CD4-positive, CD25-positive, alpha-beta regulatory T cell (primary cell): ENCODE measurements around the gene TREML2. TPM values are rescaled to one million over a fixed set of nuclear protein-coding genes. Genes with fewer than 3 reads are reported as not detected.

Experiments used
- ATAC-seq, 2 donors: fragments of 150-1000 bp; cut with Tn5 transposase; one replicate each; pipeline ENCODE4 v1.10.0; 2021; ENCODE audit warnings: low read depth in 2 of 2, moderate number of reproducible peaks in 2 of 2, moderate library complexity in 1 of 2
- DNase-seq, 3 donors: peaks; one replicate each; pipeline versions ENCODE4 v3.0.0 to v3.0.0-alpha.2; 2012 to 2022; ENCODE audit warnings: mixed read lengths in 1 of 3
- H3K27ac ChIP-seq: one replicate; pipeline ENCODE4 v1.7.0; 2013; ENCODE audit warnings: mild to moderate bottlenecking, low read length; ENCODE audit not compliant: insufficient read depth, poor library complexity, severe bottlenecking
- H3K27me3 ChIP-seq: one replicate; pipeline ENCODE4 v1.7.0; 2013; ENCODE audit warnings: low read length; ENCODE audit not compliant: control insufficient read depth, insufficient read depth
- H3K36me3 ChIP-seq: one replicate; pipeline ENCODE4 v1.7.0; 2013; ENCODE audit warnings: mild to moderate bottlenecking, low read length, moderate library complexity; ENCODE audit not compliant: control insufficient read depth, insufficient read depth
- H3K4me1 ChIP-seq: 2 replicates; pipeline ENCODE4 v1.7.0; 2013; ENCODE audit warnings: mild to moderate bottlenecking, low read length; ENCODE audit not compliant: insufficient read depth, control insufficient read depth, poor library complexity, severe bottlenecking
- H3K4me3 ChIP-seq: one replicate; pipeline ENCODE4 v1.7.0; 2013; ENCODE audit warnings: low read depth, mild to moderate bottlenecking, low read length, moderate library complexity
- H3K9me3 ChIP-seq, 2 experiments: 1 replicate in 1 of 2; 2 replicates in 1 of 2; pipeline ENCODE4 v1.7.0; 2013; ENCODE audit warnings: low read length in 2 of 2, mild to moderate bottlenecking in 1 of 2, moderate library complexity in 1 of 2; ENCODE audit not compliant: control insufficient read depth in 2 of 2
- H3K27ac Mint-ChIP-seq, 3 donors: one replicate each; pipeline ENCODE4 v1.8.0; 2020 to 2022; ENCODE audit warnings: mild to moderate bottlenecking in 3 of 3, mixed read lengths in 3 of 3, moderate library complexity in 2 of 3
- H3K27me3 Mint-ChIP-seq: one replicate; pipeline ENCODE4 v1.8.0; 2022; ENCODE audit warnings: mild to moderate bottlenecking, mixed read lengths
- H3K36me3 Mint-ChIP-seq: one replicate; pipeline ENCODE4 v1.8.0; 2020; ENCODE audit warnings: mixed read lengths
- H3K4me1 Mint-ChIP-seq, 4 donors: one replicate each; pipeline ENCODE4 v1.8.0; 2020 to 2022; ENCODE audit warnings: mixed read lengths in 4 of 4, mild to moderate bottlenecking in 1 of 4
- H3K4me3 Mint-ChIP-seq, 4 donors: one replicate each; pipeline ENCODE4 v1.8.0; 2020 to 2022; ENCODE audit warnings: mild to moderate bottlenecking in 4 of 4, mixed read lengths in 4 of 4, moderate library complexity in 3 of 4
- H3K9me3 Mint-ChIP-seq, 7 donors: one replicate each; pipeline ENCODE4 v1.8.0; 2020 to 2022; ENCODE audit warnings: mixed read lengths in 7 of 7, mild to moderate bottlenecking in 3 of 7, moderate library complexity in 2 of 7
- polyA plus RNA-seq, 4 donors: library from polyadenylated mRNA; unstranded; fragments of 300-500 nt; fragmentation: Illumina TruSeq; gene quantifications; one replicate each; pipeline ENCODE4 v1.2.3, GENCODE V29; 2021
- total RNA-seq: library from RNA; stranded (reverse); gene quantifications from one replicate; pipeline ENCODE4 v1.2.3, GENCODE V29; 2022

Gene TREML2
- total and polyA plus RNA-seq, 5 donors from 2014 or later, result 0.64 to 1.7 (median 1.4) TPM

DNA sequence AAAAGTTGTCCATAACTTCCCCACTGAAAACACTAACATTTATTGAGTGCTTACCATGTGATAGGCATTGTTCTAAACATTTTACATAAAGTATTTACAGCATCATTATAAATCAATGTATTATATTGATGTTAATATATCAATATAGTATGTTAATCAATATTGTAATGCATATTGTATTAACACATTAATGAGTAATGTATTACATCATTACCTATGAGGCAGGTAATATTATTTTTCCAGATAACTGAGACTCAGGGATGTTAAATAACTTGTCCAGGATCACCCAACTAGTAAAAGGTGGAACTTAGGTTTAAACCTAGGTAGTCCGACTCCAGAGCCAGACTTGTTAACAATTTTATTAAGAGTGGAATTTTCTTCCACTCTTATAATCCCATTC, 25.9 kb downstream of the TREML2 start:
- DNase-seq (no peak), ATAC-seq (no peak)
- H3K27ac ChIP-seq, result no peak overlapping the region
- H3K27me3 ChIP-seq, result peaks cover 4% of the 10 kb centered on the region
- Mint-ChIP-seq H3K9me3 (no peaks in the 10 kb centered on the region), H3K27me3 (peaks cover 7% of the 10 kb centered on the region), H3K4me3 (no peak overlapping the region), H3K27ac (no peak overlapping the region), H3K36me3 (no peaks in the 10 kb centered on the region), H3K4me1 (peaks cover 0 to 4% (median 0%) of the 10 kb centered on the region in 4 donors)
- no peak overlapping the region for H3K4me3 ChIP-seq
- no peaks in the 10 kb centered on the region for H3K4me1 ChIP-seq
- H3K36me3 ChIP-seq, result no peaks in the 10 kb centered on the region
- H3K9me3 ChIP-seq, result no peaks in the 10 kb centered on the region

DNA sequence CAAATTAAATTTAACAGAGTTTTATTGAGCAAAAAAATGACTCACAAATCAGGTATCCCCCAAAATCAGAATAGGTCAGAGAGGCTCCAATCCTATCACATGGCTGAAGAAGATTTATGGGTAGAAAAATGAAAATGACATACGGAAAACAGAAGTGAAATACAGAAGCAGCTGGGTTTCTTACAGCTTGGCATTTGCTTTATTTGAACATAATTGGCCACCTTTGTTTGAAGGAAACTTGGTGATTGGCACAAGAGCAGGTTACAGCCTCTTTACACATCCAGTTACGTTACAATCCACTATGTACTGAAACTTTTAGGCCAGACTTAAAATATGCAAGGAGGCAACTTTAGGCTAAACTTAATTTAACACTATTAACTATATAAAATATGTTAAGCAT, 26.3 kb downstream of the TREML2 start:
- Mint-ChIP-seq H3K4me1 (peaks cover 0 to 4% (median 0%) of the 10 kb centered on the region in 4 donors), H3K27ac (peak overlapping the region in 1 of 3 donors; percentile 24), H3K4me3 (no peak overlapping the region), H3K27me3 (peaks cover 7% of the 10 kb centered on the region), H3K36me3 (no peaks in the 10 kb centered on the region), H3K9me3 (no peaks in the 10 kb centered on the region)
- peaks cover 4% of the 10 kb centered on the region for H3K27me3 ChIP-seq
- H3K4me1 ChIP-seq, result no peaks in the 10 kb centered on the region
- ATAC-seq (no peak), DNase-seq (no peak)
- H3K36me3 ChIP-seq, result no peaks in the 10 kb centered on the region
- H3K9me3 ChIP-seq, result no peaks in the 10 kb centered on the region
- no peak overlapping the region for H3K27ac ChIP-seq
- no peak overlapping the region for H3K4me3 ChIP-seq

DNA sequence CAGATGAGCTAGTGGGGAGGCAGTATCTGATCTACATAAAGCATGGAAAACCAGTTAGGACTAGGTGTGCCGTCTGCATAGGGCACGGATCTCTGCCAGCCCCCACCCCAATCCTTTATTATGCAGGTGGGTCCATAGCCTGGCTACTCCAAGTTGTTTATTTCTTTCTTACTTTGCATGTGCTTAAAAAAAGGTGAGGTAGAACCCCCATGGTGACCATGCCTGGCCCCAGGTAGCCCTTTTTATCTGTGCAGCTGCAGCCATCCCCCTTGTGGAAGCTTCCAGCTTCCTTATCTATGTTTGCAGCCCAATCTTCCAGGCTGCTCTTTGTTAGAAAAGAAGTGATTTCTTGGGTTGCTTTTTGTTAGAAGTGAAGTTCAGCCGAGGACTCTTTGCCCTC, 29.0 kb downstream of the TREML2 start:
- Histone ChIP-seq H3K4me1 (no peaks in the 10 kb centered on the region), H3K9me3 (no peaks in the 10 kb centered on the region), H3K4me3 (no peak overlapping the region), H3K36me3 (no peaks in the 10 kb centered on the region), H3K27me3 (peaks cover 4% of the 10 kb centered on the region), H3K27ac (no peak overlapping the region)
- peaks cover 0 to 4% (median 0%) of the 10 kb centered on the region in 4 donors for H3K4me1 Mint-ChIP-seq
- H3K27me3 Mint-ChIP-seq, result peaks cover 5% of the 10 kb centered on the region
- H3K4me3 Mint-ChIP-seq, result no peak overlapping the region
- H3K27ac Mint-ChIP-seq, result no peak overlapping the region
- H3K36me3 Mint-ChIP-seq, result no peaks in the 10 kb centered on the region
- peaks cover 0 to 1% (median 0%) of the 10 kb centered on the region in 7 donors for H3K9me3 Mint-ChIP-seq
- DNase-seq, result no peak
- no peak for ATAC-seq

DNA sequence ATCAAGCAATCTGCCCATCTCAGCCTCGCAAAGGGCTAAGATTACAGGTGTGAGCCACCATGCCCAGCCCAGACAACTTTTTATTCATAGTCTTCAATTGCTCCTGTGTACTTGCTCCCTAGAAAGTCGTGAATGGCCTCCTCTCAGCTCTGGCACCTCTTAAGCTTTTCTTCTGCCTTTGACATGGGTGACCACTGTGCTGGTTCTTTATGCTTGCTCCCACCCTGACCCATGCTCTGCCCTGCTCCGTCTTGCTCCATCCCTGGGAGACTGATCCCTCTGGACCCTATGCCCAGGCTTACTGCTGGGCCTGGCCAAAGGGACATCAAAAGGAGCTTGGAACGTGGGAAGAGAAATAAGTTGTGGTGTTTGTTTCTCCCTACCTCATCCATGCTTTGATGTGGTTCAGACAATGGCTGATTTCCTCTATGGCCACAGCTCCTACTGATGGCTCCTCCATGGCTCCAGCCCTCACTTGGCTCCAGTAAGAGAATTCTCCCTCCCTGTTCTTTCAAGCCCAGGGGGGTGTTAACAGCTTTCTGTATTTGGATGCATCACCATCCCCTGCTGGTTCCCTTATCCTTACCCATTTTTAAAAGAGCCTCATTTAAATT, 30.3 kb downstream of the TREML2 start:
- Histone ChIP-seq H3K9me3 (no peaks in the 10 kb centered on the region), H3K4me3 (no peak overlapping the region), H3K36me3 (no peaks in the 10 kb centered on the region), H3K27ac (no peak overlapping the region), H3K27me3 (peaks cover under 1% of the 10 kb centered on the region), H3K4me1 (no peaks in the 10 kb centered on the region)
- Mint-ChIP-seq H3K27me3 (peaks cover 5% of the 10 kb centered on the region), H3K4me3 (no peak overlapping the region), H3K36me3 (no peaks in the 10 kb centered on the region), H3K4me1 (peaks cover 0 to 4% (median 0%) of the 10 kb centered on the region in 4 donors), H3K27ac (peak overlapping the region in 1 of 3 donors; percentile 50), H3K9me3 (peaks cover 0 to 1% (median 0%) of the 10 kb centered on the region in 7 donors)
- ATAC-seq, result no peak
- DNase-seq, result no peak

DNA sequence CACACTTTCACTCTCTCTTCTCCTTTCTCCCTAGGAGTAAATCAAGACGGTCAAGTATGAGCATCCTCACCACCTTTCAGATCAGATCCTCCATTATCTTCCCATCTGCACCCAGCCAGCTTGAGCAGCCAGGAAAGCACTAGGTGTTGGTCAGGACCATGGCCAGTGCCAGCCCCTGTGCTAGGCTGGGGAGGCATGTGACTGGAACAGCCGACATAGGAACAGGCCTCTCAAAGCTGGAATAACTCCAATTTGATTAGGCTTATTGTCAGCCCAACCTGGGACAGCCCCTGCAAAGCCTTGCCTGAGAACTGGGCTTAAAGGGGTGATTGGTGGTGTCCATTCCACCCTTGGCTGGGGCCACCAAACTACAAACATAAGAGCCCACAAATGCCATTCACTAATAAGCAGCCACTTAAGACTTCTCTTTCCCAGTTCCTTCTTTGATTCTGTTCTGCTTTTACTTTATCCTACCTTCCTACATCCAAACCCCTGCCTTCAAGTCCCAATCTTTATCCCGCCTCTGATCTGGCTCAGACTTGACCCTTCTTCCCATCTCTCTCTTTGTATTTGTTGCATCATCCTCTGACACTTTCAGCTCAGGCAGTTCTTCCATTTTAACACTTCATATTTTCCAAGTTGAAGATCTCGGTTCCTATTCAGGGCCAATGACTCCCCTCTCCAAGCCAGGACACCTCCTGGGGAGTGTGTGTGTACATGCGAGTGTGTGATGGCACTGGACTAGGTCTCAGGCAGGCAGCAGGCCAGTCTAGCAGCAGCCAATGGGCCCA, 33.6 kb downstream of the TREML2 start:
- no peak overlapping the region for H3K4me3 Mint-ChIP-seq
- no peak overlapping the region for H3K4me3 ChIP-seq

DNA sequence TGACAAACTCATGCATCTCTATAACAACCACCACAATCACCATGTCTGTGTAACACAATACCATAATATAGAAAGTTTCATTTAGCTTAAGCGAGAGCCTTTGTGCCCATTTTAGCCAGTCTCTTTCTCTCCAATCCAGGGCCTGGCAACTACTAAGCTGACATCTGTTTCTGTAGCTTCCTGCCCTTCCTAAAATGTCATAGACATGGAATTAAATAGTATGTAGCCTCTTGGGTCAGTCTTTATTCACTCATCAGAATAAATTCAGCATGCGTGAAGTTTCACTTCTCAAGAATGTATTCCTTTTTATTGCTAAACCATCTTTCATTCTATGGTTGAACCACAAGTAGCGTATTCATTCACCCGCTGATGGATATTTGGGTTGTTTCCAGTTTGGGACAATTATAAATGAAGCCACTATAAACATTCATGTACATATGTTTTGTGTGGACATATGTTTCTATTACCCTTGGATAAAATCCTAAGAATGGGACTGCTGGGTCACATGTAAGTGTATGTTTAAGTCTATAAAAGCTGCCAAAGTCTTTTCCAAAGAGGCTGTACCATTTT, 36.3 kb downstream of the TREML2 start:
- Mint-ChIP-seq H3K9me3 (peaks cover 0 to 1% (median 0%) of the 10 kb centered on the region in 7 donors), H3K27ac (no peak overlapping the region), H3K36me3 (no peaks in the 10 kb centered on the region), H3K4me1 (peaks cover 0 to 2% (median 0%) of the 10 kb centered on the region in 4 donors), H3K27me3 (peaks cover 5% of the 10 kb centered on the region), H3K4me3 (no peak overlapping the region)
- ATAC-seq, result no peak
- Histone ChIP-seq H3K4me1 (no peaks in the 10 kb centered on the region), H3K36me3 (no peaks in the 10 kb centered on the region), H3K27ac (no peak overlapping the region), H3K9me3 (no peaks in the 10 kb centered on the region), H3K27me3 (no peaks in the 10 kb centered on the region), H3K4me3 (no peak overlapping the region)
- no peak for DNase-seq

More for the DNA sequence above, 33.6 kb downstream of the TREML2 start:
- ATAC-seq (no peak), DNase-seq (no peak)
- peaks cover 0 to 1% (median 0%) of the 10 kb centered on the region in 7 donors for H3K9me3 Mint-ChIP-seq
- peaks cover 0 to 4% (median 0%) of the 10 kb centered on the region in 4 donors for H3K4me1 Mint-ChIP-seq
- no peak overlapping the region for H3K27ac Mint-ChIP-seq
- H3K27ac ChIP-seq, result no peak overlapping the region
- H3K36me3 Mint-ChIP-seq, result no peaks in the 10 kb centered on the region
- no peaks in the 10 kb centered on the region for H3K9me3 ChIP-seq
- no peaks in the 10 kb centered on the region for H3K27me3 ChIP-seq
- no peaks in the 10 kb centered on the region for H3K4me1 ChIP-seq
- no peaks in the 10 kb centered on the region for H3K36me3 ChIP-seq
- H3K27me3 Mint-ChIP-seq, result peaks cover 5% of the 10 kb centered on the region

DNA sequence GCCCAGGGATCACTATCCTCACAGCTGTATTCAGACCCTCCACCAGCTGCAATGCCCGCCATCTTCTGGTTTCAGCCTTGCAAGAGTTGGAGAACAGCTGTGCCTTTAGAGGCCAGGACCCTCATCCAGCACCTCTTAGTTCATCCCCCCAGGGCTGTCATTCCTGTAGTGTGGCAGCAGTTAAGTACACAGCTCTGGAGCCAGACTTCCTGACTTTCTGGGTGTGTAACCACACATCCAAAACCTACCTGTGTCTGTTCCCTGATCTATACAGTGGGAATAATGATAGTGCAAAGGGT, 37.6 kb downstream of the TREML2 start:
- Histone ChIP-seq H3K9me3 (no peaks in the 10 kb centered on the region), H3K4me1 (no peaks in the 10 kb centered on the region), H3K4me3 (no peak overlapping the region), H3K27me3 (no peaks in the 10 kb centered on the region), H3K27ac (no peak overlapping the region), H3K36me3 (no peaks in the 10 kb centered on the region)
- Mint-ChIP-seq H3K4me3 (no peak overlapping the region), H3K4me1 (peaks cover 0 to 2% (median 0%) of the 10 kb centered on the region in 4 donors), H3K27me3 (no peaks in the 10 kb centered on the region), H3K36me3 (no peaks in the 10 kb centered on the region), H3K27ac (no peak overlapping the region), H3K9me3 (peaks cover 0 to 1% (median 0%) of the 10 kb centered on the region in 7 donors)
- ATAC-seq (no peak), DNase-seq (no peak)
